H1 (cell line): Measurements from ENCODE around the gene RNF13.

Source experiments
- BRCA1 ChIP-seq: IDR thresholded peaks from 2 replicates; pipeline ENCODE4 v1.6.1; 2012; ENCODE audit warnings: low read depth, low read length, improper control_type of control experiment
- CHD1 ChIP-seq: IDR thresholded peaks from 2 replicates; pipeline ENCODE4 v1.6.1; 2012; ENCODE audit warnings: low read depth, low read length, improper control_type of control experiment
- CTCF ChIP-seq, 3 experiments: IDR thresholded peaks; 1 replicate in 2 of 3; 2 replicates in 1 of 3; pipeline versions ENCODE4 v1.5.1 to v1.6.1; 2011; ENCODE audit warnings: low read length in 3 of 3, mild to moderate bottlenecking in 3 of 3, inconsistent platforms in 2 of 3, low read depth in 1 of 3, moderate library complexity in 1 of 3; ENCODE audit not compliant: insufficient read depth in 1 of 3; ENCODE audit errors: control extremely low read depth in 1 of 3
- EP300 ChIP-seq, 2 experiments: IDR thresholded peaks; 1 replicate in 1 of 2; 2 replicates in 1 of 2; pipeline ENCODE4 v1.6.1; 2011 to 2012; ENCODE audit warnings: low read depth in 2 of 2, low read length in 2 of 2, mild to moderate bottlenecking in 2 of 2, borderline replicate concordance in 1 of 2, inconsistent platforms in 1 of 2, moderate library complexity in 1 of 2
- JUND ChIP-seq: IDR thresholded peaks from 2 replicates; pipeline ENCODE4 v1.6.1; 2011; ENCODE audit warnings: mild to moderate bottlenecking, improper control_type of control experiment, low read length
- POLR2A ChIP-seq, 2 experiments: IDR thresholded peaks; 1 replicate in 1 of 2; 2 replicates in 1 of 2; pipeline ENCODE4 v1.6.1; 2011; ENCODE audit warnings: low read depth in 2 of 2, low read length in 2 of 2, mild to moderate bottlenecking in 2 of 2; ENCODE audit errors: control extremely low read depth in 1 of 2
- POLR2AphosphoS5 ChIP-seq: IDR thresholded peaks from 2 replicates; pipeline ENCODE4 v1.6.1; 2011; ENCODE audit warnings: low read depth, low read length
- SP1 ChIP-seq: IDR thresholded peaks from 2 replicates; pipeline ENCODE4 v1.6.1; 2011; ENCODE audit warnings: low read depth, low read length

DNA sequence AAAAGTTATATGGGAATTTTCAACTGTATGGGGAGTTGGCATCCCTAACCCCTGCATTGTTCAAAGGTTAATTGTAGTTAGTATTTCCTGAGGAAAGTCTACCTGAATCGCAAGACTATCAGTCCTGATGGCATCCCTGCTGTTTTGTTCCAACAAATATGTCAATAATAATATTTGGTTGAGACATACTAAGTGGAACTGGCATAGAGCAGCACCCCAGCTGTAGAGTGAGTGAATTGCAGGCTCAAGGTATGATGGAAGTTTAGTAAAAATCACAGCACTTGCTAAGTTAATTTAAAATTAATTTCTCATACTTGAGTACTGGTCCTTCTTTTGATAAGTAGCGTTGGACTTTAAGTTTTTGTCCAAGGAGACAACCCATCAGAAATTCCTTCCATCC lies 42.8 kb upstream of the RNF13 start:
- no peak for TF ChIP-seq POLR2AphosphoS5
- no peak for TF ChIP-seq SP1
- no peak for TF ChIP-seq BRCA1
- no peak for TF ChIP-seq EP300 (IDR thresholded peaks at IDR 0.05; ENCODE audit: borderline replicate concordance in 1 of 2, low read depth in 2 of 2, low read length in 2 of 2)
- TF ChIP-seq JUND, result no peak
- TF ChIP-seq CTCF (IDR thresholded peaks at IDR 0.05; ENCODE audit: control extremely low read depth in 1 of 3, insufficient read depth in 1 of 3, low read depth in 1 of 3, low read length in 3 of 3), result no peak
- no peak for TF ChIP-seq POLR2A (IDR thresholded peaks at IDR 0.05; ENCODE audit: control extremely low read depth in 1 of 2, low read depth in 2 of 2, low read length in 2 of 2)
- TF ChIP-seq CHD1, result no peak
